Measurements from ENCODE around the gene VGLL4. TPM values are rescaled to one million over a fixed set of nuclear protein-coding genes. Genes with fewer than 3 reads are reported as not detected.

The VGLL4 gene
- total and polyA plus RNA-seq, 2 donors (not counting 1 experiment from before 2014, with no cell fraction given) = 25.8 to 29.0 TPM

DNA sequence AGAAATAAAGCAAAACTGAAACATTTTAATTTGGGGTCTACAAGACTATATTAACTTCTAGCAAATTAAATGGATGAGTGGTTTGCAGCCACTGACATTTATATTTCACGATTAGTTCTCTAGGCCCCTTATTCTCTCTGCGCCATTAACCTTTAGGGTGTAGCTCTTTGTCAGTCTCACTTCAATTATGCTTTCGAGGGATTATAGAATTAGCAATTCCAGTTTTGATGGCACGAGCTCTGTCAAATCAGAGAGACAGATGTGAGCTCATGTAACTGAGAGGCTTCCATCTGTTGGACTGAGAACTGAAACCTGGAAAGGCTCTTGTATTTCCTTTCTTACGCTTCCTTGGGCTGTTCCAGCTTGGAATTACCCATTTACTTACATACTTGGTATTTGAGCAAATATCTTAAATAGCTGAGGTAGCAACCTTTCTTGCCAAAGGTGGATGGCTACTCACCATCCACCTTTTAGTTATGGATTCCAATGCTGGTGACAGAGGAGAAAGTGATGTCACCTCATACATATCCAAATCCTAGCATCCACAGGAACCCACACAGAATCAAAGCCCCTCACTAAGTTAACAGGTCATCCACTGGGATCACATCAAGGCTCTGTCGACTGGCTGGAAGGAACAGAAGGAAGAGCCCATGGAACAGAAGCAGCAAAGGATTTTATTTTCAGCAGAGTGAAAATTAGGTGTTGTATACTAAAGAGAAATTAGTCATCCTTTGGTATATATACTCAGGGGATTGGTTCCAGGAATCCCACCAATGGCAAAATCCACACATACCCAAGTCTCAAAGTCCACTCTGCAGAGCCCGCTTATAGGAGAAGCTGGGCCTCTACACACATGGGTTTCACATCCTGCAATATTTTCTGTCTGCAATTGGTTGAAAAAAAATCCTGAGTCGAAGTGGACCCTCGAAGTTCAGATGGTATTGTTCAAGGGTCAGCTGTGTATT is 20.8 kb downstream of the VGLL4 start:
- no peak overlapping the region for H3K27ac Mint-ChIP-seq
- intact Hi-C loops (cut with micrococcal nuclease) = no loop called here

More for the DNA sequence above, 20.8 kb downstream of the VGLL4 start:
- Histone ChIP-seq H2AFZ (ENCODE audit: insufficient read depth, low read depth, low read length, poor library complexity, severe bottlenecking) (no peak overlapping the region), H3K36me3 (replicated peaks in 1 of 2; ENCODE audit: control extremely low read depth in 1 of 2, control insufficient read depth in 1 of 2, extremely low read depth in 1 of 2, insufficient read depth in 2 of 2, low read length in 1 of 2) (peaks cover 0 to 3% of the 10 kb centered on the region in 2 experiments), H3K9me3 (ENCODE audit: control extremely low read depth in 1 of 3, control insufficient read depth in 2 of 3, insufficient read depth in 1 of 3, low read length in 2 of 3) (no peaks in the 10 kb centered on the region), H3K9ac (ENCODE audit: low read length) (no peak overlapping the region), H3K4me3 (ENCODE audit: control extremely low read depth in 1 of 5, extremely low read depth in 1 of 5, insufficient read depth in 1 of 5, low read depth in 2 of 5, low read length in 4 of 5) (no peak overlapping the region), H3K79me2 (ENCODE audit: control insufficient read depth, insufficient read depth, low read length) (peaks cover 97% of the 10 kb centered on the region), H3K27ac (ENCODE audit: low read length in 2 of 2) (no peak overlapping the region), H4K20me1 (ENCODE audit: control insufficient read depth, insufficient read depth, low read length, poor library complexity, severe bottlenecking) (peaks cover 47% of the 10 kb centered on the region), H3K4me2 (replicated peaks; ENCODE audit: low read depth, low read length, poor library complexity, severe bottlenecking) (no peak overlapping the region), H3K4me1 (ENCODE audit: control insufficient read depth in 2 of 2, insufficient read depth in 2 of 2, low read length in 2 of 2) (peaks cover 0 to 14% of the 10 kb centered on the region in 2 donors), H3K27me3 (replicated peaks in 1 of 4; ENCODE audit: control extremely low read depth in 1 of 4, control insufficient read depth in 3 of 4, insufficient read depth in 4 of 4, low read length in 3 of 4) (no peaks in the 10 kb centered on the region)
- TF ChIP-seq CTCF (IDR thresholded peaks at IDR 0.05) (no peak), EZH2 (IDR thresholded peaks at IDR 0.05; ENCODE audit: borderline replicate concordance, insufficient read depth, low read depth, low read length, poor library complexity, severe bottlenecking) (no peak)
- Mint-ChIP-seq H3K9me3 (ENCODE audit: insufficient read depth) (no peaks in the 10 kb centered on the region), H3K4me1 (peaks cover 59% of the 10 kb centered on the region), H3K27me3 (no peaks in the 10 kb centered on the region), H3K4me3 (no peak overlapping the region)
- ATAC-seq (ENCODE audit: low read depth) (no peak), DNase-seq (no peak)
- WGBS (ENCODE audit: insufficient coverage) = 96% methylated on average over 5 of the region's 9 CpGs
- ChIA-PET CTCF (interaction anchor here (1.2 kb wide), 2 partner anchors 8 to 16 kb away, joined by 3 to 4 read pairs; no protein-coding TSS in a partner anchor), POLR2A (no interaction called here)

Measured in B cell (primary cell).